ENCODE measurements around the gene KCNQ2.

Gene KCNQ2

DNA sequence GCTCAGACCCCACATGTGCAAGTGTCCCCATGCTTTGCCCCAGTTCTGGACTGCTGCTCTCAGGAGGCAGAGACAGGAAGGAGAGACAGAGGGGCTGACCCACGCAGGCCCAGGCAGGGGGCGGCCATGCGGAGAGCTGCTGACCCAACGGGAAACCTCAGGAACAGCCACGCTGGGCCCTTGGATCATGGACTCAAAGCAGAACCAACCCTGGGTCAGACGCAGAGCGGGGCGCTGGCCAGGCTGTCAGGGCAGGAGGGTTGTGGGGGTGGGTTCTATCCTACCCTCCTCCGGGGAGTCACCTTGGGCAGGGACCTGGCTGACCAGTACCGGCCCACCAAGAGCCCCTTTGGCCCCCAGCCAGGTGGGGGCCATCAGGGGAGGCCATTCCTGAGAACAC, 2.0 kb downstream of the KCNQ2 start:
- no peak for TF ChIP-seq EZH2phosphoT487 (IDR thresholded peaks at IDR 0.05; ENCODE audit: low read depth)
- TF ChIP-seq, protein P1, sequence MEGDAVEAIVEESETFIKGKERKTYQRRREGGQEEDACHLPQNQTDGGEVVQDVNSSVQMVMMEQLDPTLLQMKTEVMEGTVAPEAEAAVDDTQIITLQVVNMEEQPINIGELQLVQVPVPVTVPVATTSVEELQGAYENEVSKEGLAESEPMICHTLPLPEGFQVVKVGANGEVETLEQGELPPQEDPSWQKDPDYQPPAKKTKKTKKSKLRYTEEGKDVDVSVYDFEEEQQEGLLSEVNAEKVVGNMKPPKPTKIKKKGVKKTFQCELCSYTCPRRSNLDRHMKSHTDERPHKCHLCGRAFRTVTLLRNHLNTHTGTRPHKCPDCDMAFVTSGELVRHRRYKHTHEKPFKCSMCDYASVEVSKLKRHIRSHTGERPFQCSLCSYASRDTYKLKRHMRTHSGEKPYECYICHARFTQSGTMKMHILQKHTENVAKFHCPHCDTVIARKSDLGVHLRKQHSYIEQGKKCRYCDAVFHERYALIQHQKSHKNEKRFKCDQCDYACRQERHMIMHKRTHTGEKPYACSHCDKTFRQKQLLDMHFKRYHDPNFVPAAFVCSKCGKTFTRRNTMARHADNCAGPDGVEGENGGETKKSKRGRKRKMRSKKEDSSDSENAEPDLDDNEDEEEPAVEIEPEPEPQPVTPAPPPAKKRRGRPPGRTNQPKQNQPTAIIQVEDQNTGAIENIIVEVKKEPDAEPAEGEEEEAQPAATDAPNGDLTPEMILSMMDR (IDR thresholded peaks at IDR 0.05; ENCODE audit: low read depth, low read length), result no peak
- no peak overlapping the region for H3K9ac ChIP-seq (ENCODE audit: low read length)
- no peak overlapping the region for H3K4me3 ChIP-seq (ENCODE audit: low read length)
- no peak overlapping the region for H3K4me2 ChIP-seq (ENCODE audit: low read length)
- H3K79me2 ChIP-seq (ENCODE audit: low read length), result no peaks in the 10 kb centered on the region
- no peaks in the 10 kb centered on the region for H3K4me1 ChIP-seq (ENCODE audit: low read length)
- peaks cover 7% of the 10 kb centered on the region; the same call in 1 of the 2 replicates for H3K27me3 ChIP-seq (ENCODE audit: low read depth, low read length)
- no peak overlapping the region for H3K27ac ChIP-seq (ENCODE audit: low read length)
- no peaks in the 10 kb centered on the region for H3K36me3 ChIP-seq (replicated peaks; ENCODE audit: low read depth, low read length)
- H4K20me1 ChIP-seq (ENCODE audit: insufficient read depth, low read length), result no peaks in the 10 kb centered on the region
- no peak overlapping the region for H2AFZ ChIP-seq (ENCODE audit: low read depth, low read length)
- H3K9me3 ChIP-seq (ENCODE audit: insufficient read depth, low read length), result no peaks in the 10 kb centered on the region

DNA sequence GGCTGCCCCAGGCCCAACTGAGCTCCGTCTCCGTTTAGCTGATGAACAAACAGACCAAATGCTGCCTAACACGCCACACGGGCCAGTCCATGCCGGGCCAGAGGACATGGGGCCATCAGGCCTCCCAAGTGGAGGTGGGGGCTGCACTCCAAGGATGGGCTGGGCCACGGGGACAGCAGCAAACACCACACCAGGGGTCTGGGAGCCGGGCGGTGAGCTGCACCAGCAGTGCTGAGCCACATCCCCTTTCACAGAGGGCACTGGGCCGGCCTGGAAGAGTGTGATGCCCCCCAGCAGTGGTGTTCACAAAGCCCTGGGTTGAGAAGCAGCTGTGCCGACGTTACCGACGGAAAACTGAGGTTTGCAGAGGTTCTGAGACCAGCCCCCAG, 2.7 kb downstream of the KCNQ2 start:
- no peaks in the 10 kb centered on the region for H3K36me3 ChIP-seq (replicated peaks; ENCODE audit: low read depth, low read length)
- H3K27me3 ChIP-seq (ENCODE audit: low read depth, low read length), result peaks cover 7% of the 10 kb centered on the region; the same call in 1 of the 2 replicates
- H3K27ac ChIP-seq (ENCODE audit: low read length), result no peak overlapping the region

DNA sequence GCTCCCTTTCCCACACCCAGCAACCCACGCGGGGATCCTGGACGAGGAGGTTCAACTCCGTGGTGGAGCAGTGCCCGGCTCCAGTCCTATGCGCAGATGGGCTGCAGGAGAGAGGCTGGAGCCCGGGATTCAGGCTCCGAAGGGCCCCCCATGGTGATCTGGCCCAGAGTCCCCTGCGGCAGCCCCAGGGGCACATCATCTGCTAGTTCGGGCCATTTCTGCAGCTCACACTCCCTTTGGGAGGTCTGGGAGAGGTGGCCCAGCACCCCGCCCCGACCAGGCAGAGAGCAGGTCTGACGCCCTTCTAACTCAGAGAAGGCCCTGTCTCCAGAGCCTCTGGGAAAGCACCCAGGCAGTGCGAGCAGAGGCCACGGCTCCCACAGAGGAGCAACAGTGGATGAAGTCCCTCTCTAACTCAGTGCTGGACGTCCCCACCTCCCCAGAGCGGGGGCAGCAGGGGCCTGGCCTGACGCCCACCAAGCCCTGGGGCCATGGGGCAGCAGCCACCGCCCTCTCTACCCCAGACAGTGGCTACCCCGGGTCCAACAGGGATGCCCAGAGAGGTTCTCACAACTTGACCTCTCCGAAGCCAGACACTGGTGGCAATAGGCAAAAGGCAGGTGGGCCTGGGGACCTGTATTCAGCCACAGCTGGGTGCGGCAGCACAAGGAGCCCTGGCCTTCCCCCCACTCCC, 3.3 kb downstream of the KCNQ2 start:
- Histone ChIP-seq H3K27me3 (ENCODE audit: low read depth, low read length) (peaks cover 4% of the 10 kb centered on the region; the same call in 1 of the 2 replicates), H2AFZ (ENCODE audit: low read depth, low read length) (no peak overlapping the region), H3K4me2 (ENCODE audit: low read length) (no peak overlapping the region), H3K4me3 (ENCODE audit: low read length) (no peak overlapping the region), H3K4me1 (ENCODE audit: low read length) (no peaks in the 10 kb centered on the region), H4K20me1 (ENCODE audit: insufficient read depth, low read length) (no peaks in the 10 kb centered on the region), H3K36me3 (replicated peaks; ENCODE audit: low read depth, low read length) (no peaks in the 10 kb centered on the region), H3K9me3 (ENCODE audit: insufficient read depth, low read length) (no peaks in the 10 kb centered on the region), H3K9ac (ENCODE audit: low read length) (no peak overlapping the region), H3K27ac (ENCODE audit: low read length) (no peak overlapping the region), H3K79me2 (ENCODE audit: low read length) (no peaks in the 10 kb centered on the region)
- TF ChIP-seq, protein P1 (IDR thresholded peaks at IDR 0.05; ENCODE audit: low read depth, low read length), result no peak
- no peak for TF ChIP-seq EZH2phosphoT487 (IDR thresholded peaks at IDR 0.05; ENCODE audit: low read depth)

More for the DNA sequence above, 2.7 kb downstream of the KCNQ2 start:
- no peak overlapping the region for H3K4me3 ChIP-seq (ENCODE audit: low read length)
- no peak overlapping the region for H2AFZ ChIP-seq (ENCODE audit: low read depth, low read length)
- no peak overlapping the region for H3K4me2 ChIP-seq (ENCODE audit: low read length)
- no peaks in the 10 kb centered on the region for H3K4me1 ChIP-seq (ENCODE audit: low read length)
- no peak overlapping the region for H3K9ac ChIP-seq (ENCODE audit: low read length)
- H4K20me1 ChIP-seq (ENCODE audit: insufficient read depth, low read length), result no peaks in the 10 kb centered on the region
- no peaks in the 10 kb centered on the region for H3K9me3 ChIP-seq (ENCODE audit: insufficient read depth, low read length)
- H3K79me2 ChIP-seq (ENCODE audit: low read length), result no peaks in the 10 kb centered on the region
- TF ChIP-seq, protein P1 (IDR thresholded peaks at IDR 0.05; ENCODE audit: low read depth, low read length), result no peak
- no peak for TF ChIP-seq EZH2phosphoT487 (IDR thresholded peaks at IDR 0.05; ENCODE audit: low read depth)

DNA sequence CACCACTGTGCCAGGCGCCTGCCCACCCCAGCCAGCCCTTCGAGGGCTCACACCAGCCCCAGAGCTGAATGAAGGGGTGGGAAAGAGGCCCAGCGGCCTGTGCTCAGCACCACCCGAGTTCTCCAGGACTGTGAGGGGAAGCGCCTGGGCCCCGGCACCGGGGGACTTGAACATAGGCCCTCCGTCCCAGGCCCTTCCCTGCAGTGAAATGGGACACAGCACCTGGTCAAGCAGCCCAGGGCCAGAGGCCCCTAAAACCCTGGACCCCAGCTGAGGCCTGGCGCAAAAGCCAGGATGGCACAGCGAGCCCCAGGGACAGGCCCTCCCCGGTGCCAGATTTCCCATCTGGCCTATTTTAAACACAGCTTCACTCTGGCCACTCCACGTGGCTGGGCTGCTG, 4.0 kb downstream of the KCNQ2 start:
- Histone ChIP-seq H3K27me3 (ENCODE audit: low read depth, low read length) (peaks cover 7% of the 10 kb centered on the region), H3K79me2 (ENCODE audit: low read length) (no peaks in the 10 kb centered on the region), H3K9me3 (ENCODE audit: insufficient read depth, low read length) (no peaks in the 10 kb centered on the region), H3K27ac (ENCODE audit: low read length) (no peak overlapping the region), H3K36me3 (replicated peaks; ENCODE audit: low read depth, low read length) (no peaks in the 10 kb centered on the region), H3K4me3 (ENCODE audit: low read length) (no peak overlapping the region), H4K20me1 (ENCODE audit: insufficient read depth, low read length) (no peaks in the 10 kb centered on the region), H2AFZ (ENCODE audit: low read depth, low read length) (no peak overlapping the region), H3K4me1 (ENCODE audit: low read length) (no peaks in the 10 kb centered on the region), H3K9ac (ENCODE audit: low read length) (no peak overlapping the region), H3K4me2 (ENCODE audit: low read length) (no peak overlapping the region)
- no peak for TF ChIP-seq EZH2phosphoT487 (IDR thresholded peaks at IDR 0.05; ENCODE audit: low read depth)
- TF ChIP-seq, protein P1 (IDR thresholded peaks at IDR 0.05; ENCODE audit: low read depth, low read length), result no peak

Data from OCI-LY3 (cell line).